GM11168 (cell line): Measurements from ENCODE around the gene ZNF205.
"Not testable (repeated sequence)": the region's sequence is repeated elsewhere in the genome, so short reads cannot be mapped to it uniquely, and the experiment has no call there.

Source experiments
- in situ Hi-C: fragments of 300-500 bp; cut with MboI; formaldehyde crosslinking; loops from one replicate; pipeline ENCODE4 v1.12.0; 2022; ENCODE audit warnings: low sequenced_read_pairs; ENCODE audit not compliant: unreplicated experiment

The ZNF205 gene

DNA sequence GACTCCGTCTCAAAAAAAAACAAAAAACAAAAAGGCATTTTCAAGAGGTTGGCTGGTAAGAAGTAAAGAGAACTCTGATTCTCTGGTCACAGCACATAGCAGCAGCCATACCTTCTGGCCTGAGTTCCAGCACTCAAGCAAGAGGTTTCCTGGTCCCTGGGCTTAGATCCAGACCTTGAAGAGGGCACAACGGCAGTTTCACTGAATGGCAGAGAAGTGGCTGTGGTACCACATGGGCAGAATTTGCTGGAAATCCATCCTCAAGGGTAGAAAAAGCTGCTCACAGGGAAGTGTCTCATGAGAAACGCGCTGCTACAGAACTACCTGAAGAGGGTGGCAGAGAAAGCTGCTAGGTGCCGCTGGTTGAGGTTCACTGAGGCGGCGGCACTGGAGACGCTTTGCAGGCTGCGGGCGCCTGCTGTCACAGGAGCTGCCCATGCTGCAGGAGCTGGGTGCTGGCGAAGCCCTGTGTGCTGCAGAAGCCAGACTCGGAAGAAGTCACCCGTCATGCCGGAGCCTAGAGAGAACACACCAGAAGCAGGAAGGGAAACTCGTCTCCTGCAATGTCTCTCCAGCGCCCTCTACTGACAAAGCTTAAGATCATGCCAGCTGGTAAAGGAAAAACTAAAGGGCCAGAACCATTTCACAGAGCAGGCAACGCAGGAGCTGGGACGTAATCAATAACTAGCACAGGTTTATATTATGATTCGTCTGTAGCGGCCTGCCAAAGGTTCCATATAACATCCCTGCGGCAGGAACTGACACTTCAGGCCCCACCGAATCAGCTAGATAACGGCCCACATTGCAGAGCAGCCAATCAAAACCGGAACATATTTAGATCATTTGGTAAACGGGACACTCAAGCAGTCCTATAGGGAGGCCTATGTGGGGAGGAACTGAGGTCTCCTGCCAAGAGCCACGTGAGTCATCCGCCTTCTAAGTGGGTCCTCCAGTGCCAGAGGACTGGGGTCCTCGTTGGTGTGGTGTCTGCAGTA is 17.0 kb downstream of the ZNF205 start:
- in situ Hi-C loops, result loop anchor here (5.0 kb wide), 1 partner anchor 67 kb away; no protein-coding TSS in a partner anchor

DNA sequence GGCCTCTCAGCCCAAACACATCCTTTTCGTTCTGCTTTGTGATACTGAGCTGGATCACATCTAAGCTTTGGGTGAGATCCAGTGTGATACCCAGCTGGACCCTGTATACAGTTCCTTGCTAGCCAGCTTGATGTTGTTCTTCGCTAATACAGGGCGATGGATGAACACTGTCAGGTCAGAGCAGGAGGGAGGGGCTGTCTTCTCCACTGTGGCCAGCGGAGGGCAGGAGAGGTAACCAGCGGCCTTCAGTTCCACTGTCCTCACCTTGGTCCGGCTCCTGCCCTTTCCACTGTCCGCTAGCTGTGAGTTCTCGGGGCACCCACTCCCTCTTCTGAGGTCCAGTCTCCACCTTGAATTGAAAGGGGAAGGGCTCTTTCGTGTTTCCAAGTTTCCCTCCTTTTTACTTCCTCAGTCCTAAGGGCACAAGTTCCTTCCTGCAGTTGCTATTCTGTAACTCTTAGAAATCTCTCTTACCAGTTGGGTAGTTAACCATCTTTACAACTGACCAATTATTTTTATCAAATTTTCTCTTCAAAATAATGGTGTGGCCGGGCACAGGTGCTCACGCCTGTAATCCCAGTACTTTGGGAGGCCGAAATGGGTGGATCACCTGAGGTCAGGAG is 19.5 kb downstream of the ZNF205 start:
- in situ Hi-C loops, result no loop called here

DNA sequence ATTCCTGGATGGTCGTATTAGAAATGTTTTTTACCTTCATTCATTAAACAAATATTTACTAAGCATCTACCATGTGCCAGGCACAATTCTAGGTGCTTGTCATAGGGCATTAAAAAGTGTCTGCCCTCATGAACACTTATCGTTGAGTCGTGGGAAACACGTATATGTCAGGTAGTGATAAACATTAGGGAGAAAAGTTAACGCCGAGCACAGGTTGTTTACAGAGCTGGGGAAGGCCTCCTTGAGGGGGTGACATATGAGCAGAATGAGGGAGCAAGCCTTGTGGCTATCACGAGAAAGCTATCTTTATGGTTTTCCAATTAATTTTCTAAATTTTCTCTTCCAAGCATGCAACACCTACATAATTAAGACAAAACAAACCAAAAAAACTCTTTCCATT is 21.5 kb downstream of the ZNF205 start:
- in situ Hi-C loops, result no loop called here

DNA sequence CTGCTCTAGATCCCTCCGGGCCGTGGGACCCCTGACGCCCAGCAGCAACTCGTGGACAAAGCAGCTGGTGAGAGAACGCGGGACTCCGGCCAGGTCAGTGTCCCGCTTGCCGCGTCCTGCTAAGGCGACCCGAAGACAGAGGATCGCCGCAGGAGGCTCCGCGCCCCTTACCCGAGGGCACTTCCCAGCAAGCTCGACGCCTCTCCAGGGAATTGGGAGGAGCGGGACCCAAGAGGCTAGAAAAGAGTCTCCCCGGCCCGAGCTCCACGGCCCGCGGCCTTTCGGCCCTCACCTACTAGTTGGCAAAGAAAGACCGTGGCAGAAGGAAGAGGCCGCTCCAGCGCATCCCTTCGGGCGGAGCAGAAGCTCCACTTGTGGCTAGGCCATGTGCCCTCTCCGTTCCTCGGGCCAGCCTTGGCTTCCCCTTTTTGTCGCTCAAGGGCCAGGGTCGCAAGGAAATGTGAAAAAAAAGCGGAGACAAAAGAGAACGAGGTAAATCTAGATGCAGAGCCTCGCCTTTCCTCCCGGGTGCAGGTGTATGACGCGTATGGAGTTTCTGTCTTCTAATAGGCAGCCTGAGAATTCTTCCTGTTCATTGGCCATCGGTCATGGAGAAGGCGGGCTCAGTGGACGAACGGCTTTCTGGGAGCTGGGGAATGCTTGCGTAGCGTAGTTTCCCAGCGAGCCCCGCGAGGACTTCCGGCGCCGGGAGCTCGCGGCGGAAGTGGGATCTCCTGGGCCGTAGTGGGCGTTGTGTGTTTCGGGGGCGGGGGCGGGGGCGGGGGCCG is 22.1 kb downstream of the ZNF205 start, which contains the start of gene ZNF213:
ZNF213 (plus strand) TSS at position 692 of the 788 bp plus-strand sequence. CDS start 2,252 bp downstream, outside the sequence.
- in situ Hi-C loops, result no loop called here

DNA sequence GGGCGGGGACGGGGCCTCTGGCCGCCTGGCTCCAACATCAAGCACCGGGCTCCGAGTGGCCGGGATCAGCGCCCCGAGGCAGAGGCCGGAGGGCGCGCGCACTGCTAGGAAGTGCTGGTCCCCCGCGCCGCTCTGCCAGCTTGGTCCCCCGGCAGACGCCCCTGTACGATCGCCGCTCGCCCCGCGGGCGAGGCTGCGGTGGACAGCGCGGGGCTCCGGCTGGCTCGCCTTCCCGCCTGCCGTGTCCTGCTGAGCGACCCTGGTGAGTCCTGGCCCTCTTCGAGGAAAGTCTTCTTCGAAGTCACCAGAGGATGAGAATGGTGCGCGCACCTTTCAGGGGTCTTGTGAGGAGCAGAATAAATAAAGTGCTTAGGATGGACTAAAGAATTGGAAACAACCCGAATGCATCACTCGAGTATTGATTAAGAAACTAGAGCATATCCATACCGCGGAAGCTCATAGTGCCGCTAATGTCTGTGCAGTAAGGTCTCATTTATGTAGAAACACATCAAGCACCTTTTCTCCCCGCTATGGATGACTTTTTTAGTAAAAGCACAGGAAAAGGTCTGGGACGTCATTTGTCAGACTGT is 22.8 kb downstream of the ZNF205 start:
- in situ Hi-C loops, result no loop called here

DNA sequence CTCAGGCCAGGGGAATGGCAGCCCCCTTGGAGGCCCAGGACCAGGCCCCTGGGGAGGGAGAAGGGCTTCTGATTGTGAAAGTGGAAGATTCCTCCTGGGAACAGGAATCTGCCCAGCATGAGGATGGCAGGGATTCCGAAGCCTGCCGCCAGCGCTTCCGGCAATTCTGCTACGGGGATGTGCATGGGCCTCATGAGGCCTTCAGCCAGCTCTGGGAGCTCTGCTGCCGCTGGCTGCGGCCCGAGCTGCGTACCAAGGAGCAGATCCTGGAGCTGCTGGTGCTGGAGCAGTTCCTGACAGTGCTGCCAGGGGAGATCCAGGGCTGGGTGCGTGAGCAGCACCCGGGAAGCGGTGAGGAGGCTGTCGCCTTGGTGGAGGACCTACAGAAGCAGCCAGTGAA is 24.9 kb downstream of the ZNF205 start:
- in situ Hi-C loops, result no loop called here

DNA sequence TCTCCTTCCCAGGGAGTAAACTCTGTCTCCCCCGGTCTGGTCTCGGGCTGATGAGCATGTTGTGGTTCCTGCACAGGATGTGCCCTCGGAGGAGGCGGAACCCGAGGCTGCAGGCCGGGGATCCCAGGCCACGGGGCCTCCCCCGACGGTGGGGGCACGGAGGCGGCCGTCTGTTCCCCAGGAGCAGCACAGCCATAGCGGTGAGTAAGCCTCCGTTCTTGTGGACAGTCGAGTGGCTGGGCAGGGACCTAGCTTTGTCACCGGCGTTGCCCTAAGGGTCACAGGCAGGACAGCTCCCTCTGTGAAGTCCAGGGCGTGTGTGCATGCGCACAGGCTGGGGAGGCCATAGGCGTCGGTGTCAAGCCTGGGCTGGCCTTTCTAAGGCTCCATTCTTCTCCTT is 26.0 kb downstream of the ZNF205 start:
- in situ Hi-C loops, result no loop called here

DNA sequence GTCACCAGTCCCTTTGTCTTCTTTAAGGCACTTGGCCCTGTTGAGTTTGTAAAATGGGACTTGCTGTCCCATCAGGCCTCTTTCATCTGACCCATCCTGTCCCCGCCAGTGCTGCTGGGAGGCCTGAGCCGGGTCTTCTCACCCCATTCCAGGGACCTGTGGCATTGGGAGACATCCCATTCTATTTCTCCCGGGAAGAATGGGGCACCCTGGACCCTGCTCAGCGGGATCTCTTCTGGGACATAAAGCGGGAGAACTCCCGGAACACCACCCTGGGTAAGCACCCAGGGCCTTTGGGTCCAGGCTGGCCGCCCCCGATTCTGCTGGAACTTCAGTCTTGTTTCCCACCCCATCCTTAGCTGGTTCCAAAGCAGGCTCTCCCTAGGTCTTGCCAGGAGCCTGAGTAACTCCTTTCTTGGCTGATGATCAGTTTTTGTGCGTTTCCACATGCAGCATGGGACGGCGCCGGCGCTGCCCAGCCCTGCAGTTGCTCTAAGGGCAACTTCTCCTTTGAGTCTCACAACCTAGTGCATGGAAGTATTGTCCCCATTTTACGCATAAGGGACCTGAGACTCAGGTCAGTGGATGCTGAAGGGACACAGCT is 26.5 kb downstream of the ZNF205 start:
- in situ Hi-C loops, result no loop called here

DNA sequence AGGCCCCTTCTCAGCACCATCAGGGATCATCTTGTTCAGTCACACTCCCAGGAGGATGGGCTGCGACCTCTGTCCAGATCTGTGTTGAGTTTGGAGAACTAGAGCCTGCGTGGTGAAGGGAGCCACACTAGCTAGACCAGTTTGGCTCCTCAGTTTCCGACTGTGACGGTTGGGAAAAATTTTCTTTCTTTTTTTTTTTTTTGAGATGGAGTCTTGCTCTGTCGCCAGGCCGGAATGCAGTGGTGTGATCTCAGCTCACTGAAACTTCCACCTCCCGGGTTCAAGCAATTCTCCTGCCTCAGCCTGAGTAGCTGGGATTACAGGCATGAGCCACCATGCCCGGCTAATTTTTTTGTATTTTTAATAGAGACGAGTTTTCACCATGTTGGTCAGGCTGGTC is 27.2 kb downstream of the ZNF205 start:
- in situ Hi-C loops, result not testable (repeated sequence)

DNA sequence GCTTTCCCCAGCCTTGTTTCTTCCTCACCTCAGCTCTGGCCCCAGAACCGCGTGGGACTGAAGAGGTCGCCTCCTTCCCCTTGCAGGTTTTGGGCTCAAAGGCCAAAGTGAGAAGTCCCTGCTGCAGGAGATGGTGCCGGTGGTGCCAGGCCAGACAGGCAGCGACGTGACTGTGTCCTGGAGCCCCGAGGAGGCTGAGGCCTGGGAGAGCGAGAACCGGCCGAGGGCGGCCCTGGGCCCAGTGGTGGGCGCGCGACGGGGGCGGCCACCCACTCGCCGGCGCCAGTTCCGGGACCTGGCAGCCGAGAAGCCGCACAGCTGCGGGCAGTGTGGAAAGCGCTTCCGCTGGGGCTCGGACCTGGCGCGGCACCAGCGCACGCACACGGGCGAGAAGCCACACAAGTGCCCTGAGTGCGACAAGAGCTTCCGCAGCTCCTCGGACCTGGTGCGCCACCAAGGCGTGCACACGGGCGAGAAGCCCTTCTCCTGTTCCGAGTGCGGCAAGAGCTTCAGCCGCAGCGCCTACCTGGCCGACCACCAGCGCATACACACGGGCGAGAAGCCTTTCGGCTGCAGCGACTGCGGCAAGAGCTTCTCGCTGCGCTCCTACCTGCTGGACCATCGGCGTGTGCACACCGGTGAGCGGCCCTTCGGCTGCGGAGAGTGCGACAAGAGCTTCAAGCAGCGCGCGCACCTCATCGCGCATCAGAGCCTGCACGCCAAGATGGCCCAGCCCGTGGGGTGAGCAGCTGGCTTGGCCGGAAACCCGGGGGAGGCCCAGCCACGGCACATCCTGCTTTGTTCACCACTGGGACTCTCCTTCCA is 28.4 kb downstream of the ZNF205 start:
- in situ Hi-C loops, result no loop called here

DNA sequence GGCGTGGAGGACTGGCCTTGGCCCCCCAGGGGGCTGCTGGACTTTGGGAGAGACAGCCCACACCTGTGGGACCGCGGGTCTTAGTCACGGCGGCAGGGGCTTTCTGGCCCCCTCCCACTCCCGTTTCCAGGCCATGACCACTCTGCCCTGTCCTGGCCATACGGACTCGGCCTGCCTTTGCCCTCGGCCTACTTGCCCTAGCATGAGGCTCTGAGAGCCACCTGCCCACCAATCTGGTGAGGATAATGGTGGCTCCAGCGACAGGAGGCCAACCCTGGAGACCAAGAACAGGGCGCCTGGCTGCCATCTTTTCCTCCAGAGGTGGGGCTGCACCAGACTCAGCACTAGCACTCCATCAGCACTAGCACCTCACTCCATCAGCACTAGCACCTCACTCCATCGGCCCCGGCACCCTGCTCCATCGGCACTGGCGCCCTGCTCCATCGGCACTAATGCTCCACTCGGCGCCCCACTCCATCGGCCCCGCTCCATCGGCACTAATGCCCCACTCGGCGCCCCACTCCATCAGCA is 29.5 kb downstream of the ZNF205 start:
- in situ Hi-C loops, result no loop called here

DNA sequence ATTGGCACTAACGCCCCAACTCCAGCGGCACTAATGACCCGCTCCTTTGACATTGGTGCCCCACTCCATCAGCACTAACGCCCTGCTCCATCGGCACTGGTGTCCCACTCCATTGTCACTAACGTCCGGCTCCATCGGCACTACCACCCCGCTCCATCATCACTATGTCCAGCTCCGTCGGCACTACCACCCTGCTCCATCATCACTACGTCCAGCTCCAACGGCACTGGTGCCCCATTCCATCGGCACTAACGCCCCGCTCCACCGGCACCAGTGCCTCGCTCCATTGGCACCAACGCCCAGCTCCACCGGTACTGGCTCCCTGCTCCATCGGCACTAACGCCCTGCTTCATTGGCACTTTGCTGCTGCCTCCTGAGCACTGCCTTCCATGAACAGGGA is 29.9 kb downstream of the ZNF205 start:
- in situ Hi-C loops, result no loop called here

DNA sequence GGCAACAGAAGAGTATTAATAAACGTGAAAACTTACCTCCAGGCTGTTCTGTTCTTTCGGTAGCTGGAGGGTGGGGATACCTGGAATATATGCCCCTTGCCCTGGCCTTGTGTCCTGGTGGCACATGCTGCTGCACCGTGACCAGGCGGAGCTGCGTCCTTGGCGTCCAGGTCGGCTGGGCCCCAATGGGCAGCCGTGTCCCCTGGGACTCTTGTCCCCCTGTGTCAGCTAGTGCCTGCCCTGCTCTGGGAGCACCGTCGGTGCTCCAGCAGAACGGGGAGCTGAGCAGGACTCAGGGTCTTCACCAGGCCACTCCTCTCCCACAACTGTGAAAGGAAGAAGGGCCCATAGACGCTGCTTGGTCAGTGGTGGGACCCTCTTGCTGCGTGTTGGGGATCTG is 30.4 kb downstream of the ZNF205 start:
- in situ Hi-C loops, result no loop called here

DNA sequence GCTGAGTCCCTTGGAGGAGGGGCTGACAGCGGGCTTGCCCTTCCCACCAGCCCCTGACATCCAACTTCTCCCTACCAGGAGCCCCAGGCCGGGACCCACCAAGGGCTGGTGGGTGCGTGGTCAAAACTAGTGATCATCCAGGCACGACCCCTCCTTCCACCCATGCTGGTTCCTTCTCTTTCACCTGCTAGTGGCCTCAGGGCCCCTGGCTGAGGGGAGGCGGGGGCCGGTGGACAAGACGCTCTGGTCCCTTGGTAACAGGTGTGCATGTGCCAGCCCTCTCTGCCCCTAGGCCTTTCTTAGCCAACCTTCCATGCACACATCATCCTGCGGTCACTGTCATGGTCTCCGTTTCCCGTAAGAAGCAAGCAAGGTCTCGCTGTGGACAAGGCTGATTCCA is 30.8 kb downstream of the ZNF205 start:
- in situ Hi-C loops, result no loop called here

DNA sequence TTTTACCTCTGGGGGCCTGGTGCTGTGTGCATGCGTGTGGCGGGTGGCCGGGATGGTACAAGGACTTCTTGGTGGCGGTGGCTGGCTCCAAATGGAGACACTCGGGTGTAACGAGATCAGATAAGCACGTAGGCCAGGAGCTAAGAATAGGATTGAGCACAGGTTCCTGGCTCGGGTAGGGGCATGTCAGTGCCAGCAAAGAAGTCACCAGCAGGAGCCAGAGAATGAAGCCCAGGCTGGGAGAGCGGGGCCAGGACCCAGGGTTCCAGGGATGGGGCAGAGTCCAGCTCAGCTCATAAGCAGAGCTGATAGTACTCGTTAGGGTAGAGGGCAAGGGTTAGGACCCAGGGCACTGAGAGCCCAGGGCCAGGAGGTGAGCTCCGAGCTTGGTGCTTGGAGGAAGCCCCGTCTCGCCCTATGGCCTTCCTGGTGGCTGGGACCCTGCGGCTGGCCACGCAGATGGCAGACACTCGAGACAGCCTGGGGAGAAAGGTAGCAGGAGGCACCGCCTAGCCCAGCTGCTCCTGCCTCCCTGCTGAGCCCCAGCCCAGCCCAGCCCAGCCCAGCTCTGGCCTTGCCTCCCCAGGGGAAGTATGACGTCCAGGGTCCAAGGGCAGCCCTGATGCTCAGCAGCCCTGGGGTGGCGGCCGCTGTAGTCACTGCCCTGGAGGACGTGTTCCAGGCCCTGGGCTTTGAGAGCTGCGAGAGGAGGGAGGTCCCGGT is 31.4 kb downstream of the ZNF205 start:
- in situ Hi-C loops, result no loop called here

DNA sequence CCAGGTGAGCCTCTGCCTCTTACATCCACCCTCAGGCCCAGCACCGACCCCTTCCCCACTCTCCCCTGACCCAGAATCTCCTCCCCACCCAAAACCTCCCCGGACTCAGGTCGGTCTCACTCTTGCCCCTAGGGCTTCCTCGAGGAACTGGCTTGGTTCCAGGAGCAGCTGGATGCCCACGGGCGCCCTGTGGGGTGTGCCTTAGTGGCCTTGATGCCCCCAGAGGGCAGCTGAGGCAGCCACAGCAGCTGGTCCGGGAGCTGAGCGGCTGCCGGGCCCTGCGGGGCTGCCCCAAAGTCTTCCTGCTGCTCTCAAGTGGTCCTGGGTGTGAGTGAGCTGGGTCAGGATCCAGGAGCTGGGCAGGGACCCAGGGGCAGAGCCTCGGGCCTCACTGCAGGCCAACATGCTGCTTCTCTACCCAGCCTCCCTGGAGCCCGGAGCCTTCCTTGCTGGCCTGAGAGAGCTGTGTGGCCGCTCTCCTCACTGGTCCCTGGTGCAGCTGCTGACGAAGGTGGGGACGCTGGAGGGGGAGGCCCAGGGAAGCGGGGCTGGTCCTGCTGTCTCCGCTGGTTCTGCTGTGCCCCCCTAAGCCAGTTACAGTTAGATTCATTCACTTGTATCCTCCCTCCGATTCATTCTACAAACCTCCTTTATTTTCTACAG is 32.1 kb downstream of the ZNF205 start:
- in situ Hi-C loops, result no loop called here

DNA sequence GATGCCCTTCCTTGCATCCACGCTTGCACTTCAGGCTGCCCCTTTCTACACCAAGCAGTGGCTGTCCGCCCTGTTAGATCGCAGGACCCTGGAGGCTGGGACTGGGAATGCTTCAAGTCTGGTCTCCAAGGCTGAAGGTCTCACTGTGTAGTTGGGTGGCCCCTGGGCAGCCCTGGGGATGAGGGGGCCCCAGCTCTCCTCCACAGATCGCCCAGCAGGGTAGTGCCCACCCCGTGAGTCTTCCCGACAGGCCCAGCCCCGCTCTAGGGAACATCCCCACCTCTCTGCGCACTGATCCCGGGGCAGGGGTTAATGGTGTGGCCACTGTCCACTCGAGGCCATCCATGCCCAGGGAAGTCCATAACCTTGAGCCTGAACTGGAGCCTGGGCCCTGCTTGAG is 32.8 kb downstream of the ZNF205 start:
- in situ Hi-C loops, result no loop called here

DNA sequence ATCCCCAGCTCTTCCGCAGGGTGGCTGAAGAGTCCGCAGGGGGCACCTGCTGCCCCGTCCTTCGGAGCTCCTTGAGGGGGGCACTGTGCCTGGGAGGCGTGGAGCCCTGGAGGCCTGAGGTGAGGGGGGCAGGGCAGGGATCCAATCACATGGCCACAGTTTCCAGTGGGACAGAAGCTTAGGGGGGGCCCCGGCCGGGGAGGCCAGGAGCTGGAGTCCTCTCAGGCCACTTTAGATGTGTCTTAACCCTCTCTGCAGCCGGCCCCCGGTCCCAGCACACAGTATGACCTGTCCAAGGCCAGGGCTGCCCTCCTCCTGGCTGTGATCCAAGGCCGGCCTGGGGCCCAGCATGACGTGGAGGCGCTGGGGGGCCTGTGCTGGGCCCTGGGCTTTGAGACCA is 33.3 kb downstream of the ZNF205 start:
- in situ Hi-C loops, result no loop called here
